NCI-H82 (cell line): ENCODE results near the gene THEM5.

Experiments used
- DNase-seq: peaks from one replicate; lab custom pipeline; 2025; lab: John Stamatoyannopoulos, UW

THEM5 gene

DNA sequence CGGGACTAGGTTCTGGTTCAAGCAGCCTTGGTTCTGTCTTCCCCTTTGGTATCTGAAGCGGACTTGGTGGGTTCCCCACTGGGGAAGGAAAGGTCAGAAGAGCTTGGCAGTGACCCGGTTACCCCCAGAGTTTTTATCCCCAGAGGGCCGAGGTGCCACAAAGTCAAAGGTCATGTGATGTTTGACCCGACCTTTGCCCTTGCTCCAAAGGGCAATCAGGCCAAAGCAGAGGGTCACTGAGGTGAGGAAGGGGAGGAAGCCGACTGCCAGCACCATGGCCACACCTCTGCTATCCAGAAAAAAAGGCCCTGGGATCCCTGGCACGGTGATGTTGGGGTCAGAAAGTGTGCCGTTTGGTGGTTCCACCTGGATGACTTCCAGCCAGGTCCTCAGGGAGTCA, 52.7 kb downstream of the THEM5 start:
- no peak for DNase-seq

DNA sequence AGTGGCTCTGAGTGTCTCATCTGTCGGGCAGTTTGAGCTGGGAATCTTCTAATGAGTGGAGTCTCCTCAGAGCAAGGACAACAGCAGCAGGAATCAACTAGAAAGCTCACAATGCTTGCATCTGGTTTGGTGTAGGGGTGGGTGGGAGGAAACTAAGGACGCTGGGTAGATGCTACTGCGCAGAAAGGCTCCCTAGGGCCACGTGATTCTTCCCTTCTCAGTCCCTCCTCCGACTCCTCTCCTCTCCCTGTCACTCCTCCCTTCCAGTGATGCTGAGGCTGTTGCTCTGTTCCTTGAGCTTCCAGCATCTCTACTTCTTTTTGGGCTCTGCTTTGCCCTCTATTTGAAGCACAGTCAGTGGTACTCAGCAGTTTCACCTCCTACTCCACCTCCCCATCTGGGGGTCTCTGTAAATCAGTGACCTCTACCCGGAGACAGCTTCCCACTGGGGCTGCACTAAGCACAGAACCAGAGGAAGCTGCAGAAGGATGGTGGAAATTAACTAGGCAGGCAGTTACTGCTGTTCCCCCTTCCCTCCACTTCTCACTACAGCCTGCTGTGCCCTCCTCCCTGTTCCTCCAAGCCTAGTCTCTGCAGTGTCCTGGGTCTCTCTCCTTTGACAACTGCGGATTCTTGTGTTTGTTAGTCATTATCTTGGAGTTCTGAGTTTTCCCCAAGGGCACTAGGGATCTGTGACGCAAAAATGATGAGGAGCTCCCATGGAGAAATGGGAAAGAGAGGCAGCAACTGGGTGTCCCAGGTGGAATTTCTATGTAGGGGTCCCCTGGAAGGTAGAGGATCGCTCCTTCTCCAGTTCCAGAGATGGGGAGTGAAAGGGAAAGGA, 54.1 kb downstream of the THEM5 start:
- DNase-seq, result peak; percentile 39

DNA sequence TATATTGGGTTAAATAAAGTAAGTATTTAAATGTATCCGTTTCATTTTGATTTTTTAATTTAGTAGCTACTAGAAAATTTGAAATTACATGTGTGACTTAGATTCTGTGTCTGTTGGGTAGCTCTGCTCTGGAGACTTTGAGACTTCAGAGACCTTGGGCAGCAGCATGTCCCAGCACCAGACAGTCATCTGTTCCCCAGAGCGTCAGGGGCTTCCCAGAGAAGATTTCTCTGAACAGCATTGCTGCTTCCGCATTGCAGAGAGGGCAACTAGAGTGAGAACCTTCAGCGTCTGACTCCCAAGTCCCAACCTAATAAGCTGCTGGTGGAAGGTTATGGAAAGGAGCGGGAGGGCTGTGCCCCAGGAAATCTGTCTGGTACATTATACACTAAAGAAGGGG, 54.9 kb downstream of the THEM5 start:
- no peak for DNase-seq
